Measurements from ENCODE around the gene HTR3C. TPM values are rescaled to one million over a fixed set of nuclear protein-coding genes. Genes with fewer than 3 reads are reported as not detected.
A peak's percentile ranks its signal among the peaks of the same experiment; 100 is the strongest.
"Not testable (repeated sequence)": the region's sequence is repeated elsewhere in the genome, so short reads cannot be mapped to it uniquely, and the experiment has no call there.

HTR3C gene
- total and polyA plus RNA-seq, 7 experiments from 2014 or later: not detected

DNA sequence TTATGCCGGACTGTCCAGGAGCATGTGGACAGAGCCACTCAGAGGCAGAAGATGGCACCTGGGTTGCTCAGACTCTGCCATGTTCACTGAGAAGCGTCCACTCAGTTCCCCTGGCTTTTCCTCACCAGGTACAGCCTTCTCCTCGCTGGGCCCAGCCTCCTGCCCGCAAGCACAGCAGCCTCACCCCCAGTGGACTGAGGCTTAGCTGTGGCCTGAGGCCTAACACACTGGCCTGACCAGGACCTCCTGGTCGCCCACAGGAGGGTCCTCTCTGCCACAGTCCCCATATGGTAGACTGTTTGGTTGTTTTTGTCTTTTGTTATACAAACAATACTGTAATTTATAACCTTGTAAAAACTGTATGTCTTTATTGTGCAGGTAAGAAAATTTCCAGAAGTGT lies 15.5 kb downstream of the HTR3C start:
- H3K4me1 ChIP-seq (ENCODE audit: control insufficient read depth in 2 of 2, insufficient read depth in 2 of 2, low read length in 2 of 2): no peaks in the 10 kb centered on the region
- ATAC-seq: no peak
- ChIA-PET CTCF (no interaction called here), POLR2A (interaction anchor here (0.6 kb wide), 1 partner anchor 83 kb away, joined by 3 read pairs; no protein-coding TSS in a partner anchor)
- no peaks in the 10 kb centered on the region for H3K27me3 ChIP-seq (ENCODE audit: control insufficient read depth in 2 of 2, insufficient read depth in 2 of 2, low read length in 2 of 2)
- Mint-ChIP-seq H3K4me3 (no peak overlapping the region), H3K9me3 (peaks cover 2 to 10% (median 7%) of the 10 kb centered on the region in 11 donors), H3K27ac (no peak overlapping the region), H3K36me3 (peaks cover 0 to 8% (median 5%) of the 10 kb centered on the region in 5 donors), H3K4me1 (peaks cover 0 to 2% (median 0%) of the 10 kb centered on the region in 7 donors), H3K27me3 (peaks cover 0 to 17% (median 9%) of the 10 kb centered on the region in 5 donors)
- no peak overlapping the region for H3K27ac ChIP-seq (ENCODE audit: low read depth, low read length)
- DNase-seq: no peak
- H3K9me3 ChIP-seq (ENCODE audit: control insufficient read depth in 2 of 3, low read length in 3 of 3): no peaks in the 10 kb centered on the region
- no peak overlapping the region for H3K4me3 ChIP-seq (ENCODE audit: low read length)
- intact Hi-C loops (cut with micrococcal nuclease): no loop called here
- H3K36me3 ChIP-seq (ENCODE audit: control insufficient read depth in 2 of 3, insufficient read depth in 3 of 3, low read length in 3 of 3): no peaks in the 10 kb centered on the region

DNA sequence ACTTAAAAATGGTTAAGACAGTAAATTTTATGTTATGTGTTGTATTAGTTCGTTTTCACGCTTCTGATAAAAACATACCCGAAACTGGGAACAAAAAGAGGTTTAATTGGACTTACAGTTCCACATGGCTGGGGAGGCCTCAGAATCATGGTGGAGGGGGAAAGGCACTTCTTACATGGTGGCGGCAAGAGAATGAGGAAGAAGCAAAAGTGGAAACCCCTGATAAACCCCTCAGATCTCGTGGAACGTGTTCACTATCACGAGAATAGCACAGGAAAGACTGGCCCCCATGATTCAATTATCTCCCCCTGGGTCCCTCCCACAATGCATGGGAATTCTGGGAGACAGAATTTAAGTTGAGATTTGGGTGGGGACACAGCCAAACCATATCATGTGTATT lies 18.3 kb downstream of the HTR3C start:
- ATAC-seq; H3K4me3 ChIP-seq (ENCODE audit: low read length); H3K36me3 Mint-ChIP-seq; H3K4me3 Mint-ChIP-seq; H3K9me3 ChIP-seq (ENCODE audit: control insufficient read depth in 2 of 3, low read length in 3 of 3); H3K36me3 ChIP-seq (ENCODE audit: control insufficient read depth in 2 of 3, insufficient read depth in 3 of 3, low read length in 3 of 3); H3K27ac Mint-ChIP-seq; DNase-seq; H3K27ac ChIP-seq (ENCODE audit: low read depth, low read length); POLR2A ChIA-PET; intact Hi-C loops (cut with micrococcal nuclease); H3K4me1 ChIP-seq (ENCODE audit: control insufficient read depth in 2 of 2, insufficient read depth in 2 of 2, low read length in 2 of 2); H3K27me3 ChIP-seq (ENCODE audit: control insufficient read depth in 2 of 2, insufficient read depth in 2 of 2, low read length in 2 of 2); H3K4me1 Mint-ChIP-seq; CTCF ChIA-PET: not testable (repeated sequence)
- Mint-ChIP-seq H3K27me3 (peaks cover 0 to 17% (median 12%) of the 10 kb centered on the region in 5 donors), H3K9me3 (peaks cover 2 to 10% (median 7%) of the 10 kb centered on the region in 11 donors)

DNA sequence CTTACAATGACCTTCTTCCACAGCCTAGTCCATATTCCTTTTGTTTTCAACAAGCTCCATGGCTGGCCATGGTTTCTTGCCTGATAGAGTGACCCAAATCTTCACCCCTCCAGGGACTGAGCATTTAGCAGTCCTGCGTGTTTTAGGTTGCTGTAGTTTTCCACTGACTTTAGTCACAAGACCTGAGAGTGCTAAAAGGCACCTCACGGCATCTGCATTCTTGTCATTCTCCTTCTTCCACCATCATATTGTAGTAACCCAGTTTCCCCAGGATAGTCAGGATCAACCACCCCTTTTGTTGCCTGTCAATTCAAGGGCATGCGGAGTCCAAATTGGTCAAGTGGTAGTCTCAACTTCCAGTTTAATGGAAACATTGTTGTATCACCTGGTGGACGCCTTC lies 20.8 kb downstream of the HTR3C start:
- no peak overlapping the region for H3K4me3 Mint-ChIP-seq
- H3K27me3 ChIP-seq (ENCODE audit: control insufficient read depth in 2 of 2, insufficient read depth in 2 of 2, low read length in 2 of 2): no peaks in the 10 kb centered on the region
- DNase-seq (no peak), ATAC-seq (no peak)
- H3K9me3 ChIP-seq (ENCODE audit: control insufficient read depth in 2 of 3, low read length in 3 of 3): no peaks in the 10 kb centered on the region
- no peak overlapping the region for H3K4me3 ChIP-seq (ENCODE audit: low read length)
- ChIA-PET CTCF (interaction anchor here (0.7 kb wide), 1 partner anchor 692 kb away, joined by 3 read pairs; no protein-coding TSS in a partner anchor), POLR2A (no interaction called here)
- no peak overlapping the region for H3K27ac ChIP-seq (ENCODE audit: low read depth, low read length)
- intact Hi-C loops (cut with micrococcal nuclease): no loop called here
- no peaks in the 10 kb centered on the region for H3K4me1 Mint-ChIP-seq
- no peaks in the 10 kb centered on the region for H3K36me3 ChIP-seq (ENCODE audit: control insufficient read depth in 2 of 3, insufficient read depth in 3 of 3, low read length in 3 of 3)
- H3K36me3 Mint-ChIP-seq: peaks cover 0 to 7% (median 5%) of the 10 kb centered on the region in 5 donors
- no peak overlapping the region for H3K27ac Mint-ChIP-seq
- no peaks in the 10 kb centered on the region for H3K4me1 ChIP-seq (ENCODE audit: control insufficient read depth in 2 of 2, insufficient read depth in 2 of 2, low read length in 2 of 2)
- peaks cover 3 to 10% (median 7%) of the 10 kb centered on the region in 11 donors for H3K9me3 Mint-ChIP-seq
- peaks cover 0 to 17% (median 8%) of the 10 kb centered on the region in 5 donors for H3K27me3 Mint-ChIP-seq

DNA sequence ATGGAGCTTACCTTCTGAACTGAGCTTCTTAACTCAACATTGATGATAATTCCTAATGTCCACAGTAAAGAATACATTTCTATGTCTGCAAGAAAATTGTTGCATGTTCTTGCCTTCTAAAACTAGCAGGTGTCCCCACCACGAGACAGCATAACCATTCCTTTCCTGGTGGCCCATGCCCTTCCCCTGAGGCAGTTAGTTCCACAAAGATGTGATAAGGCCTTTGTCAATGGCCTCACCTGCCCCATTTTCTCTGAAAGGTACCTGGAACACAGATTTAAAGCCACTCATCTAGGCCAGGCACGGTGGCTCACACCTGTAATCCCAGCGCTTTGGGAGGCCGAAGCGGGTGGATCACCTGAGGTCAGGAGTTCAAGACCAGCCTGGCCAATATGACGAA lies 23.1 kb downstream of the HTR3C start:
- Histone ChIP-seq H3K4me1 (ENCODE audit: control insufficient read depth in 2 of 2, insufficient read depth in 2 of 2, low read length in 2 of 2) (no peaks in the 10 kb centered on the region), H3K36me3 (ENCODE audit: control insufficient read depth in 2 of 3, insufficient read depth in 3 of 3, low read length in 3 of 3) (no peaks in the 10 kb centered on the region), H3K27ac (ENCODE audit: low read depth, low read length) (no peak overlapping the region), H3K4me3 (ENCODE audit: low read length) (no peak overlapping the region), H3K27me3 (ENCODE audit: control insufficient read depth in 2 of 2, insufficient read depth in 2 of 2, low read length in 2 of 2) (no peaks in the 10 kb centered on the region), H3K9me3 (ENCODE audit: control insufficient read depth in 2 of 3, low read length in 3 of 3) (no peaks in the 10 kb centered on the region)
- ATAC-seq (no peak), DNase-seq (no peak)
- no peaks in the 10 kb centered on the region for H3K4me1 Mint-ChIP-seq
- CTCF ChIA-PET: no interaction called here
- no peak overlapping the region for H3K4me3 Mint-ChIP-seq
- H3K27ac Mint-ChIP-seq: no peak overlapping the region
- peaks cover 2 to 5% (median 3%) of the 10 kb centered on the region in 11 donors for H3K9me3 Mint-ChIP-seq
- H3K36me3 Mint-ChIP-seq: peaks cover 0 to 6% (median 2%) of the 10 kb centered on the region in 5 donors
- peaks cover 0 to 11% (median 5%) of the 10 kb centered on the region in 5 donors for H3K27me3 Mint-ChIP-seq
- intact Hi-C loops (cut with micrococcal nuclease): no loop called here
- POLR2A ChIA-PET: interaction anchor here (0.6 kb wide), 1 partner anchor 36 kb away, joined by 4 read pairs; no protein-coding TSS in a partner anchor

DNA sequence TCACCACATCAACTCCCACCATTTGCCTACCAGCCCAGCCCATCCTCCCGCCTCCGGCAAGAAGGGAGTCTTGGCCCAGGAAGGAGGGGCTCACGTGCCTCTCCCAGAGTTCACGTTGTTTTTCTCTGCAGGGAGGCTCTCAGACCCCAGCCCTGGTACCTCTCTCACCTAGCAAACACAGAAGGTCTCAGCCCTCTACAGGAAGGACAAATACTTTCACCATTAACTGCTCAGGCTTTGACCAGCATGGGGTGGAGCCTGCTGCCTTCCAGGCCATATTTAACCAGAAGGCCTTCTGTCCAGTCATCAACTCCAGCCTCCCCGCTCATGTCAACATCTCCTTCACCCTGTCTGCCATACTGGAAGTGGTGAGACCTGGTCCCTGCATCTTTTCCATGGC lies 25.0 kb downstream of the HTR3C start:
- POLR2A ChIA-PET: no interaction called here
- H3K4me3 Mint-ChIP-seq: no peak overlapping the region
- no peak overlapping the region for H3K27ac ChIP-seq (ENCODE audit: low read depth, low read length)
- peaks cover 0 to 7% (median 2%) of the 10 kb centered on the region in 5 donors for H3K27me3 Mint-ChIP-seq
- DNase-seq (no peak), ATAC-seq (no peak)
- CTCF ChIA-PET: no interaction called here
- H3K36me3 ChIP-seq (ENCODE audit: control insufficient read depth in 2 of 3, insufficient read depth in 3 of 3, low read length in 3 of 3): no peaks in the 10 kb centered on the region
- H3K4me3 ChIP-seq (ENCODE audit: low read length): no peak overlapping the region
- intact Hi-C loops (cut with micrococcal nuclease): no loop called here
- H3K4me1 Mint-ChIP-seq: no peaks in the 10 kb centered on the region
- no peaks in the 10 kb centered on the region for H3K27me3 ChIP-seq (ENCODE audit: control insufficient read depth in 2 of 2, insufficient read depth in 2 of 2, low read length in 2 of 2)
- peaks cover 0 to 3% (median 0%) of the 10 kb centered on the region in 11 donors for H3K9me3 Mint-ChIP-seq
- H3K9me3 ChIP-seq (ENCODE audit: control insufficient read depth in 2 of 3, low read length in 3 of 3): no peaks in the 10 kb centered on the region
- H3K27ac Mint-ChIP-seq: peak overlapping the region in 1 of 9 donors; percentile 25
- no peaks in the 10 kb centered on the region for H3K4me1 ChIP-seq (ENCODE audit: control insufficient read depth in 2 of 2, insufficient read depth in 2 of 2, low read length in 2 of 2)
- H3K36me3 Mint-ChIP-seq: peaks cover 0 to 4% (median 0%) of the 10 kb centered on the region in 5 donors

DNA sequence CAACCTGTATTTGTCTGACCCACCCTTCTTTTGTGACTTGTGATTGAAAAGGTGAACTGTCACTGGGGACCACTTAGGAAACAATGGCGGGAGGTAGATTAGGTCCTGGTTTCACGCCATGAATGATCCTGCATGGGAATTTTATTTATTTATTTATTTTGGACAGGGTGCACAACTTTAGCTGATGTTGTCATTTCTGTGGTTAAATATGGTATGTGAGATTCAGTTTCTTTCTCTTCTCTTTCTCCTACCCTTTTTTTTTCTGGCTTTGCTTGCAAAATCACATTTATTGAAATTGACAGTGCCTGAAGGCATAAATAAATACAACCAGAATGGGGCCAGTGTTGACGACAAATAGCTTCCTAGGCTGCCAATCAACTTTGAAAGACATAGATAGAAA lies 26.0 kb downstream of the HTR3C start:
- Mint-ChIP-seq H3K36me3 (peaks cover 0 to 4% (median 0%) of the 10 kb centered on the region in 5 donors), H3K27me3 (peaks cover 0 to 5% (median 0%) of the 10 kb centered on the region in 5 donors), H3K9me3 (peaks cover 0 to 3% (median 0%) of the 10 kb centered on the region in 11 donors), H3K4me3 (no peak overlapping the region), H3K27ac (no peak overlapping the region), H3K4me1 (no peaks in the 10 kb centered on the region)
- ATAC-seq: no peak
- ChIA-PET POLR2A (interaction anchor here (0.7 kb wide), 1 partner anchor 17 kb away, joined by 3 read pairs; no protein-coding TSS in a partner anchor), CTCF (no interaction called here)
- Histone ChIP-seq H3K9me3 (ENCODE audit: control insufficient read depth in 2 of 3, low read length in 3 of 3) (no peaks in the 10 kb centered on the region), H3K27me3 (ENCODE audit: control insufficient read depth in 2 of 2, insufficient read depth in 2 of 2, low read length in 2 of 2) (no peaks in the 10 kb centered on the region), H3K4me1 (ENCODE audit: control insufficient read depth in 2 of 2, insufficient read depth in 2 of 2, low read length in 2 of 2) (no peaks in the 10 kb centered on the region), H3K4me3 (ENCODE audit: low read length) (no peak overlapping the region), H3K27ac (ENCODE audit: low read depth, low read length) (no peak overlapping the region), H3K36me3 (ENCODE audit: control insufficient read depth in 2 of 3, insufficient read depth in 3 of 3, low read length in 3 of 3) (no peaks in the 10 kb centered on the region)
- intact Hi-C loops (cut with micrococcal nuclease): no loop called here
- DNase-seq: no peak
